Spleen (tissue), 11 donors: ENCODE measurements around the gene C2orf76. TPM values are rescaled to one million over a fixed set of nuclear protein-coding genes. Genes with fewer than 3 reads are reported as not detected.

ENCODE experiments used
- DNase-seq: peaks from one replicate; pipeline ENCODE4 v3.0.0-alpha.2; 2020
- H3K27ac ChIP-seq, 8 donors: fragments of 200-600 bp; sonication (generic) in 7 of 8; 1 replicate in 4 of 8; 2 replicates in 4 of 8; pipeline versions ENCODE4 v1.5.0 to v1.8.0; 2016 to 2021; ENCODE audit warnings: inconsistent platforms in 4 of 8, mild to moderate bottlenecking in 4 of 8, moderate library complexity in 1 of 8
- H3K27me3 ChIP-seq, 7 donors: fragments of 200-600 bp; sonication (generic) in 6 of 7; replicated peaks in 1 of 7; 1 replicate in 4 of 7; 2 replicates in 3 of 7; pipeline versions ENCODE4 v1.5.0 to v1.8.0; 2016 to 2021; ENCODE audit warnings: inconsistent platforms in 3 of 7, mild to moderate bottlenecking in 1 of 7
- H3K36me3 ChIP-seq, 6 donors: fragments of 200-600 bp; sonication (generic) in 5 of 6; 1 replicate in 4 of 6; 2 replicates in 2 of 6; pipeline versions ENCODE4 v1.5.0 to v1.8.0; 2016 to 2021; ENCODE audit warnings: inconsistent platforms in 2 of 6
- H3K4me1 ChIP-seq, 6 donors: fragments of 200-600 bp; sonication (generic) in 5 of 6; 1 replicate in 3 of 6; 2 replicates in 3 of 6; pipeline versions ENCODE4 v1.5.0 to v1.8.0; 2016 to 2021; ENCODE audit warnings: inconsistent platforms in 3 of 6
- H3K4me3 ChIP-seq, 8 donors: fragments of 200-600 bp; sonication (generic) in 7 of 8; 1 replicate in 4 of 8; 2 replicates in 4 of 8; pipeline versions ENCODE4 v1.5.0 to v1.8.0; 2016 to 2021; ENCODE audit warnings: inconsistent platforms in 4 of 8, mild to moderate bottlenecking in 4 of 8, moderate library complexity in 2 of 8
- H3K9me3 ChIP-seq, 8 donors: fragments of 200-600 bp; sonication (generic) in 7 of 8; 1 replicate in 4 of 8; 2 replicates in 4 of 8; pipeline versions ENCODE4 v1.5.0 to v1.8.0; 2016 to 2021; ENCODE audit warnings: inconsistent platforms in 4 of 8
- POLR2A ChIP-seq, 3 donors: fragments of 450-650 bp; IDR thresholded peaks; one replicate each; pipeline ENCODE4 v1.5.1; 2017; ENCODE audit warnings: antibody characterized with exemption in 3 of 3, mild to moderate bottlenecking in 1 of 3
- POLR2AphosphoS5 ChIP-seq, 3 donors: sonication (generic); formaldehyde crosslinking; IDR thresholded peaks; one replicate each; pipeline ENCODE4 v1.5.1; 2017; ENCODE audit warnings: antibody characterized with exemption in 3 of 3
- WGBS, 5 donors: extraction: QIAGEN DNeasy Blood & Tissue Kit in 3 of 5; methylation state at CpG; one replicate each; pipeline versions ENCODE4 v1.1.5 to v1.1.7; 2013 to 2018; 5-methylcytosine and 5-hydroxymethylcytosine counted together
- intact Hi-C: fragments of 100-400 bp; cut with DNase I; formaldehyde crosslinking; loops from one replicate; pipeline ENCODE4 v1.15.0; 2023; ENCODE audit warnings: low total_unique reads
- polyA plus RNA-seq, 3 donors: library from polyadenylated mRNA; stranded (reverse); fragments of 200-250 nt; gene quantifications; one replicate each; pipeline ENCODE4 v1.2.1, GENCODE V29; 2013
- total RNA-seq, 7 donors: library from RNA; depleted of rRNA in 3 of 7; stranded (reverse); fragments of >200 nt in 3 of 7; fragmentation: NEBNext Ultra II Directional in 4 of 7; extraction: Animal tissue kit (Norgen Biotek cat#: 25700) in 4 of 7; gene quantifications; one replicate each; pipeline versions ENCODE4 v1.1.0 to v1.2.1, GENCODE V29; 2016 to 2021
- TF ChIP-seq, protein P1 (sequence below), 11 experiments: fragments of 200-600 bp in 7 of 11; fragments of 450-650 bp in 4 of 11; sonication (generic) in 4 of 11; IDR thresholded peaks in 8 of 11; conservative IDR thresholded peaks in 3 of 11; 1 replicate in 7 of 11; 2 replicates in 4 of 11; pipeline versions ENCODE4 v1.4.0 to v1.8.0; 2016 to 2021; ENCODE audit warnings: antibody characterized with exemption in 11 of 11, inconsistent platforms in 4 of 11, mild to moderate bottlenecking in 1 of 11
- donor health status: healthy with polysubstance abuse.
- donor health status: DM: no; HTN: no; CAD: no; lungs with moderate emphysema.
- donor health status: DM: no; HTN: no; CAD: no.
- donor health status: Bipolar disorder and iron deficiency.
- donor health status: healthy.
- donor health status: DM: no; HTN: no; CAD: no.
- donor health status: DM: yes; HTN: yes; CAD: no.

The C2orf76 gene
- total and polyA plus RNA-seq, 10 donors, result 4.8 to 21.7 (median 8.2) TPM

DNA sequence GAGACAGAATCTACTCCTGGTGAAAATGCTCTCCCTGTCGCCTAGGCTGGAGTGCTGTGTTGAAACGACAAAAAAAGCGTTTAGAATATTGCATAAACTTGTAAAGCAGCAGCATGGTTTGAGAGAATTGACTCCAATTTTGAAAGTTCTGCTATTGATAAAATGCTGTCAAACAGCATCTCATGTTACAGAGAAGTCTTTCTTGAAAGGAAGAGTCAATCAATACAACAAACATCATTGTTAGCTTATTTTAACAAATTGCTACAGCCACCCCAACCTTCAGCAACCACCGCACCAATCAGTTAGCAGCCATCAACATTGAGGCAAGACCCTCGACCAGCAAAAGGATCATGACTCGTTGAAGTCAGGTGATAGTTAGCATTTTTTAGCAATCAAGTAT lies 6.9 kb downstream of the C2orf76 start:
- Histone ChIP-seq H3K4me1 (peaks cover 0 to 12% (median 5%) of the 10 kb centered on the region in 6 donors), H3K9me3 (no peaks in the 10 kb centered on the region), H3K27ac (no peak overlapping the region), H3K4me3 (no peak overlapping the region), H3K27me3 (no peaks in the 10 kb centered on the region), H3K36me3 (no peaks in the 10 kb centered on the region)
- WGBS, 5 donors, result 78 to 95% (median 86%) methylated on average over 6 of the region's 6 CpGs
- DNase-seq, result no peak
- TF ChIP-seq, protein P1, sequence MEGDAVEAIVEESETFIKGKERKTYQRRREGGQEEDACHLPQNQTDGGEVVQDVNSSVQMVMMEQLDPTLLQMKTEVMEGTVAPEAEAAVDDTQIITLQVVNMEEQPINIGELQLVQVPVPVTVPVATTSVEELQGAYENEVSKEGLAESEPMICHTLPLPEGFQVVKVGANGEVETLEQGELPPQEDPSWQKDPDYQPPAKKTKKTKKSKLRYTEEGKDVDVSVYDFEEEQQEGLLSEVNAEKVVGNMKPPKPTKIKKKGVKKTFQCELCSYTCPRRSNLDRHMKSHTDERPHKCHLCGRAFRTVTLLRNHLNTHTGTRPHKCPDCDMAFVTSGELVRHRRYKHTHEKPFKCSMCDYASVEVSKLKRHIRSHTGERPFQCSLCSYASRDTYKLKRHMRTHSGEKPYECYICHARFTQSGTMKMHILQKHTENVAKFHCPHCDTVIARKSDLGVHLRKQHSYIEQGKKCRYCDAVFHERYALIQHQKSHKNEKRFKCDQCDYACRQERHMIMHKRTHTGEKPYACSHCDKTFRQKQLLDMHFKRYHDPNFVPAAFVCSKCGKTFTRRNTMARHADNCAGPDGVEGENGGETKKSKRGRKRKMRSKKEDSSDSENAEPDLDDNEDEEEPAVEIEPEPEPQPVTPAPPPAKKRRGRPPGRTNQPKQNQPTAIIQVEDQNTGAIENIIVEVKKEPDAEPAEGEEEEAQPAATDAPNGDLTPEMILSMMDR (IDR thresholded peaks at IDR 0.05 in 8 of 11, conservative IDR thresholded peaks at IDR 0.05 in 3 of 11), result no peak
- no peak for TF ChIP-seq POLR2A (IDR thresholded peaks at IDR 0.05)
- no peak for TF ChIP-seq POLR2AphosphoS5 (IDR thresholded peaks at IDR 0.05)
- intact Hi-C loops, result no loop called here

DNA sequence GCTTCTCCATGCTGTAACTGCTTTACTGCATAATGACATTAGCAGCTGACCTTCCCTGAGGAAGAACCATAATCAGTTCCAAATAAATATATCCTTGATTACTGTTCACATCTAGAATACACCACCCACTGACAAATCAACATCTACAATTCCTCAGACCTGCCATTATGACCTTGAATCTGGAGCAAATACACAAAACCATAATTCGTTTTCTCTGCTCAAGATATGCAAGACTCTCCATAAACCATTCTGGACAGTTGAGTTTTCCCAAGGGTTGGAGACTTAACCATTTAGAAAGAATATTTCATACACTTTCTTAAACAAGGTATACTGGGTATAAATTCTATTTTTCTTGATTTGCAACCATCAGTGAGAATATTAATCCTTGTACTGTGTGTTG lies 11.8 kb downstream of the C2orf76 start:
- Histone ChIP-seq H3K36me3 (no peaks in the 10 kb centered on the region), H3K27ac (no peak overlapping the region), H3K4me1 (peaks cover 0 to 17% (median 0%) of the 10 kb centered on the region in 6 donors), H3K9me3 (no peaks in the 10 kb centered on the region), H3K27me3 (no peaks in the 10 kb centered on the region), H3K4me3 (no peak overlapping the region)
- intact Hi-C loops, result no loop called here
- 90 to 98% (median 95%) methylated on average over 1 of the region's 1 CpG for WGBS, 5 donors
- TF ChIP-seq POLR2AphosphoS5 (IDR thresholded peaks at IDR 0.05) (no peak), POLR2A (IDR thresholded peaks at IDR 0.05) (no peak)
- TF ChIP-seq, protein P1 (IDR thresholded peaks at IDR 0.05 in 8 of 11, conservative IDR thresholded peaks at IDR 0.05 in 3 of 11), result no peak
- DNase-seq, result no peak

DNA sequence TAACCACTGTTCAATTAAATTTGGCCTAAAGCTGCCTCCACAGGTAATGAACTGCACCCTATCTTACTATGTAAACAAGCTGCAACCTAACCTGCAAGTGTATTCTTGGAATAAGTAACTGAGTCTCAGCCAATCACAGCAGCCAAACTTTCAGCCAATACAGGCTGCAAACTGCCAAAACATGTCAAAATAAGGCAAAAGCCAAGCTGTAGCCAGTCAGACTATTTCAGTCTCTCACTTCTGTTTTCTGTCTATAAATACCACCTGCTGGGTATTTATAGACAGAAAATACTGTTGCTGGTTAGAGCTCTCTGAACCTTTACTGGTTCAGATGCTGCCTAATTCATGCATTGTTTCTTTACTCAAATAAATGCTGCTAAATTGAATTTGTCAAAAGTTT lies 14.3 kb downstream of the C2orf76 start:
- Histone ChIP-seq H3K4me1 (peaks cover 0 to 17% (median 0%) of the 10 kb centered on the region in 6 donors), H3K27me3 (no peaks in the 10 kb centered on the region), H3K4me3 (no peak overlapping the region), H3K27ac (no peak overlapping the region), H3K36me3 (no peaks in the 10 kb centered on the region), H3K9me3 (no peaks in the 10 kb centered on the region)
- intact Hi-C loops, result no loop called here
- TF ChIP-seq, protein P1 (IDR thresholded peaks at IDR 0.05 in 8 of 11, conservative IDR thresholded peaks at IDR 0.05 in 3 of 11), result no peak
- TF ChIP-seq POLR2AphosphoS5 (IDR thresholded peaks at IDR 0.05) (no peak), POLR2A (IDR thresholded peaks at IDR 0.05) (no peak)
- DNase-seq, result no peak

DNA sequence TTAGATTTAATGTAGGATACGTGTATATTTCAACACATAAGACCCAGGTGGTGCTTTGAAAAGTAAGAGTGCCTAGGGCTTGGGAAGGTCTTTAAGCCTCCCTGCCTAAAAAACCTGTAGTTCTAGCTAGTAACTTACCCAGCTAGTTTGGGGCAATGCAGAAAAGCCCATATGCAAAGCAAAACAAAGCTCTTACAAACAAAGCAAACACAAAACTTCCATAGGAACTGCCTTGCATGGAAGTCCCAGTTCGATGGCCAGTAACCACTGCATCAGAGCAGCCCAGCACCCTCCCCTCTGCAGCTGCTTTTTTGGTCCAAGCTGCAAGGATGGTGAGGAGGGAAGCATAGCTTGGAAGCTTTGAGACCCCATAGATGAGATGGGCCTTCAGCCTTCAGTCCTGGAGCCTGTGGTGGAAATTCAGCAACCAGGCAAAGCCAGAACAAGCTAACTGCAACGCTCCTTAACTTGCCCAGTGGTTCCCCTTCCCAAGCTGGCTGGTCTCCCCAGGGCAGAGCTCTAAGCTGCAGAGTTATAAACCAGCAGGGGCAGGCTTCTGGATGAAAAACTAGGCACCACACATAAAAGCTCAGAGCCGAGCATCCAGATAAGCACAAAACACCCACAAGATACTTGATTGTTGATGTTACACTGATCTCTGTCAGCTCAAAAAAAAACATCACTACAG lies 16.2 kb downstream of the C2orf76 start:
- 80 to 91% (median 88%) methylated on average over 4 of the region's 4 CpGs for WGBS, 5 donors
- Histone ChIP-seq H3K4me3 (no peak overlapping the region), H3K27me3 (no peaks in the 10 kb centered on the region), H3K9me3 (peaks cover 0 to 4% (median 0%) of the 10 kb centered on the region in 8 donors), H3K4me1 (peaks cover 0 to 13% (median 0%) of the 10 kb centered on the region in 6 donors), H3K27ac (no peak overlapping the region), H3K36me3 (no peaks in the 10 kb centered on the region)
- intact Hi-C loops, result no loop called here
- DNase-seq, result no peak
- no peak for TF ChIP-seq POLR2A (IDR thresholded peaks at IDR 0.05)
